GM12878 (cell line): Measurements from ENCODE around the gene PCSK1N. TPM values are rescaled to one million over a fixed set of nuclear protein-coding genes. Genes with fewer than 3 reads are reported as not detected.

Source experiments
- ATAC-seq: fragments of 200-7000 bp; cut with Tn5 transposase; 3 replicates; pipeline ENCODE4 v1.9.1; 2020; ENCODE audit warnings: mild to moderate bottlenecking, moderate library complexity
- BruUV-seq: library from RNA; stranded (reverse); fragments of 400-500 nt; replicated peaks from 2 replicates; lab custom pipeline; 2021; lab: Mats Ljungman, UMichigan
- CTCF ChIA-PET: fragments of 300-600 bp; sonication (Branson Sonifier 250); formaldehyde crosslinking; extraction: SDS; loops from one replicate; lab custom pipeline; 2021; ENCODE audit warnings: inconsistent platforms; lab: Yijun Ruan, JAX
- POLR2A ChIA-PET: fragments of 350-600 bp; formaldehyde crosslinking; extraction: SDS; loops from one replicate; lab custom pipeline; 2021; ENCODE audit warnings: inconsistent platforms; lab: Charles Lee
- RAD21 ChIA-PET: fragments of 300-600 bp; sonication (Branson Sonifier 250); formaldehyde crosslinking; loops from one replicate; lab custom pipeline; 2023; ENCODE audit warnings: antibody characterized with exemption; ENCODE audit not compliant: unreplicated experiment; lab: Charles Lee
- SMC1A ChIA-PET: fragments of 300-600 bp; sonication (Branson Sonifier 250); formaldehyde crosslinking; loops from one replicate; lab custom pipeline; 2023; ENCODE audit not compliant: unreplicated experiment, uncharacterized antibody; lab: Charles Lee
- DNase-seq: peaks from one replicate; pipeline ENCODE4 v3.0.0-alpha.2; 2011; ENCODE audit warnings: low read depth, low spot score
- FAIRE-seq: peaks from 3 replicates; lab custom pipeline; 2011; peaks lifted over from hg19 to GRCh38; lab: Jason Lieb, UNC
- H2AFZ ChIP-seq: 2 replicates; pipeline ENCODE4 v1.6.0; 2011; ENCODE audit warnings: low read depth, low read length, control low read depth; ENCODE audit not compliant: control insufficient read depth
- H3K27ac ChIP-seq: 2 replicates; pipeline ENCODE4 v1.5.1; 2011; ENCODE audit warnings: control low read depth; ENCODE audit not compliant: control insufficient read depth, insufficient read depth
- H3K27me3 ChIP-seq, 2 experiments: replicated peaks in 1 of 2; 2 replicates each; pipeline versions ENCODE4 v1.6.0 to v1.6.1; 2011; ENCODE audit warnings: low read length in 1 of 2; ENCODE audit not compliant: control insufficient read depth in 2 of 2, insufficient read depth in 2 of 2
- H3K36me3 ChIP-seq, 2 experiments: 2 replicates each; pipeline ENCODE4 v1.5.1; 2011; ENCODE audit warnings: low read length in 1 of 2; ENCODE audit not compliant: control insufficient read depth in 2 of 2, insufficient read depth in 2 of 2
- H3K4me1 ChIP-seq: 2 replicates; pipeline ENCODE4 v1.6.1; 2011; ENCODE audit warnings: mild to moderate bottlenecking, low read length, moderate library complexity, mixed read lengths; ENCODE audit not compliant: control insufficient read depth, insufficient read depth
- H3K4me2 ChIP-seq: 2 replicates; pipeline ENCODE4 v1.6.0; 2011; ENCODE audit warnings: control low read depth; ENCODE audit not compliant: control insufficient read depth, insufficient read depth
- H3K4me3 ChIP-seq: fragments of 200-600 bp; sonication (generic); 2 replicates; pipeline ENCODE4 v1.5.1; 2016
- H3K79me2 ChIP-seq: 2 replicates; pipeline ENCODE4 v1.6.0; 2011; ENCODE audit warnings: low read length; ENCODE audit not compliant: control insufficient read depth, insufficient read depth
- H3K9ac ChIP-seq: 2 replicates; pipeline ENCODE4 v1.8.0; 2011; ENCODE audit warnings: low read length, control low read depth, mixed read lengths; ENCODE audit not compliant: control insufficient read depth, insufficient read depth
- H3K9me3 ChIP-seq: replicated peaks from 3 replicates; pipeline ENCODE4 v1.5.1; 2011; ENCODE audit warnings: mild to moderate bottlenecking, low read length; ENCODE audit not compliant: control insufficient read depth, insufficient read depth
- H4K20me1 ChIP-seq: 2 replicates; pipeline ENCODE4 v1.6.0; 2011; ENCODE audit not compliant: control insufficient read depth, insufficient read depth
- CBX5 ChIP-seq: sonication (generic); IDR thresholded peaks from 2 replicates; pipeline ENCODE4 v1.6.1; 2016; ENCODE audit warnings: low read depth, moderate library complexity, mild to moderate bottlenecking, inconsistent platforms
- KLF5 ChIP-seq: fragments of 450-650 bp; IDR thresholded peaks from 2 replicates; pipeline ENCODE4 v1.6.1; 2014; ENCODE audit warnings: mild to moderate bottlenecking; ENCODE audit not compliant: partially characterized antibody
- MEF2A ChIP-seq: IDR thresholded peaks from 2 replicates; pipeline ENCODE4 v1.6.1; 2011; ENCODE audit warnings: low read depth, mild to moderate bottlenecking, low read length, moderate library complexity; ENCODE audit not compliant: insufficient read depth
- NKRF ChIP-seq: fragments of 450-650 bp; conservative IDR thresholded peaks from 2 replicates; pipeline ENCODE4 v1.6.1; 2017; ENCODE audit warnings: mild to moderate bottlenecking, moderate library complexity
- PAX8 ChIP-seq: fragments of 450-650 bp; IDR thresholded peaks from 2 replicates; pipeline ENCODE4 v1.6.1; 2017; ENCODE audit warnings: mild to moderate bottlenecking, moderate library complexity
- ZZZ3 ChIP-seq: IDR thresholded peaks from 2 replicates; pipeline ENCODE4 v1.6.1; 2011; ENCODE audit warnings: low read depth; ENCODE audit not compliant: control insufficient read depth, insufficient read length
- WGBS: methylation state at CpG from one replicate; pipeline ENCODE4 v1.1.6; 2016; ENCODE audit warnings: low lambda C conversion rate; ENCODE audit not compliant: insufficient replicate concordance, insufficient coverage; ENCODE audit errors: missing lambda C conversion rate; 5-methylcytosine and 5-hydroxymethylcytosine counted together
- in situ Hi-C: fragments of 300-500 bp; cut with MboI; formaldehyde crosslinking; loops from 9 replicates; pipeline ENCODE4 v1.14.3; 2018; ENCODE audit warnings: mixed read lengths
- intact Hi-C: fragments of 100-400 bp; cut with micrococcal nuclease; formaldehyde crosslinking; loops from one replicate; pipeline ENCODE4 v1.14.2; 2022; ENCODE audit not compliant: unreplicated experiment
- polyA plus RNA-seq, 11 experiments: library from polyadenylated mRNA; depleted of rRNA in 4 of 11; unstranded in 6 of 11; stranded (reverse) in 5 of 11; fragments of >200 nt; fragmentation: Nextera tagmentation in 4 of 11; fragmentation: Illumina TruSeq in 1 of 11; extraction: Ambion mirVana in 4 of 11; extraction: Trizol in 1 of 11; gene quantifications; 1 replicate in 1 of 11; 2 replicates in 10 of 11; pipeline versions ENCODE4 v1.2.1 to v1.2.3, GENCODE V29; 2011 to 2016; ENCODE audit warnings: inconsistent platforms in 2 of 11, missing spikeins in 2 of 11, low read depth in 1 of 11
- total RNA-seq, 4 experiments: library from RNA; depleted of rRNA in 3 of 4; stranded (reverse); fragments of >200 nt in 3 of 4; fragmentation: Illumina TruSeq in 1 of 4; extraction: Trizol in 1 of 4; gene quantifications; 2 replicates each; pipeline versions ENCODE4 v1.2.1 to v1.2.3, GENCODE V29; 2013 to 2021

The PCSK1N gene
- total and polyA plus RNA-seq, 10 of the 15 experiments (the other 5 are each of a cell fraction or from before 2014, with no cell fraction given): 0.19 TPM; not detected in 9

GRCh38 chrX:48834383-48834709 is 1.1 kb downstream of the PCSK1N start:
- no TSS peak for BruUV-seq
- no peak overlapping the region for H3K9ac ChIP-seq
- no peaks in the 10 kb centered on the region for H3K79me2 ChIP-seq
- H3K27me3 ChIP-seq: no peaks in the 10 kb centered on the region
- WGBS: 39% methylated on average over 7 of the region's 7 CpGs
- RAD21 ChIA-PET: no interaction called here
- H2AFZ ChIP-seq: no peak overlapping the region
- POLR2A ChIA-PET: no interaction called here
- no peak overlapping the region for H3K27ac ChIP-seq
- ATAC-seq: no peak
- H3K4me3 ChIP-seq: no peak overlapping the region
- SMC1A ChIA-PET: no interaction called here
- no peaks in the 10 kb centered on the region; the same call in 2 of the 3 replicates for H3K9me3 ChIP-seq
- intact Hi-C loops (no loop called here), in situ Hi-C loops (no loop called here)
- CTCF ChIA-PET: no interaction called here
- H3K4me2 ChIP-seq: no peak overlapping the region
- no peaks in the 10 kb centered on the region for H3K36me3 ChIP-seq
- TF ChIP-seq MEF2A: no peak
- TF ChIP-seq KLF5: no peak
- TF ChIP-seq PAX8: no peak
- no peak for TF ChIP-seq CBX5
- no peaks in the 10 kb centered on the region for H4K20me1 ChIP-seq
- DNase-seq: no peak
- no peak for FAIRE-seq
- H3K4me1 ChIP-seq: no peaks in the 10 kb centered on the region

GRCh38 chrX:48833542-48834138 is 1.8 kb downstream of the PCSK1N start:
- Histone ChIP-seq H3K4me3 (no peak overlapping the region), H4K20me1 (no peaks in the 10 kb centered on the region), H3K9me3 (no peaks in the 10 kb centered on the region; the same call in 2 of the 3 replicates), H3K4me2 (no peak overlapping the region), H3K4me1 (no peaks in the 10 kb centered on the region), H2AFZ (no peak overlapping the region)
- in situ Hi-C loops: no loop called here
- SMC1A ChIA-PET: no interaction called here
- TF ChIP-seq ZZZ3: no peak
- no peak for TF ChIP-seq NKRF
- TF ChIP-seq, all 136 proteins: peak for 0
- ChIA-PET CTCF (no interaction called here), POLR2A (no interaction called here), RAD21 (no interaction called here)
- intact Hi-C loops: no loop called here
- no TSS peak for BruUV-seq
- FAIRE-seq (no peak), DNase-seq (no peak), ATAC-seq (no peak)
- Histone ChIP-seq H3K36me3 (no peaks in the 10 kb centered on the region), H3K9ac (no peak overlapping the region), H3K27me3 (no peaks in the 10 kb centered on the region), H3K79me2 (no peaks in the 10 kb centered on the region), H3K27ac (no peak overlapping the region)
- WGBS: 47% methylated on average over 9 of the region's 9 CpGs
